SIG-M5 treated with dmso at 0.1 percent for 504 hours (cell line): ENCODE results near the gene DAB2IP.

Experiments used
- DNase-seq: peaks from one replicate; lab custom pipeline; 2025; ENCODE audit not compliant: unreplicated experiment; lab: John Stamatoyannopoulos, UW

Gene DAB2IP

DNA sequence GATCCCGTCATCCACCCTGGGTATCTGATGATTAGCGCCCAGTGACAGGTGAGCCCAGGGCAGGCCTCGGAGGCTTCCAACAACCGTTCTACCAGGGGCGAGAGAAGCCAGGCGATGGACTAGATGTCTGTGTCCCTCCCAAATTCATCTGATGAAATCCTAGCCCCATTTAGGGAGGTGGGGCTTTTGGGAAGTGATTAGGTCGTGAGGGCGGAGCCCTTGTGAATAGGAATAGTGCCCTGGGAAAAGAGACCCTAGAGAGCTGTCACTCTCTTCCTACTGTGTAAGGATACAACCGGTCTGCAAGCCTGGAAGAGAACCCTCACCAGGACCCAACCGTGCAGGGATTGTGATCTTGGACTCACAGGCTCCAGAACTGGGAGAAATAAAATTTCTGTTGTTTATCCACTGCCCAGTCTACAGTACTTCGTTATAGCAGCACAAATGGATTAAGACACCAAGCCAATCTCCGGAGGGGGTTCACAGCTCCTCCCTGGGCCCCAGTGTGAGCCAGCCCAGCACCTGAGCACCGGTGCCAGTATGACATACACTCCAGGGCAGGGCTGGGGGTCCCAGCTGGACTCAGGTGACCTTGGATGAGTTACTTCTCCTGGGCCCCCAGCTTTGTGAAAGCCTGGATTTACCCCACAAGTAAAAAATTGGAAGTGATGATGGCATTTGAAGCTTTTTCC is 162.2 kb downstream of the DAB2IP start:
- no peak for DNase-seq

DNA sequence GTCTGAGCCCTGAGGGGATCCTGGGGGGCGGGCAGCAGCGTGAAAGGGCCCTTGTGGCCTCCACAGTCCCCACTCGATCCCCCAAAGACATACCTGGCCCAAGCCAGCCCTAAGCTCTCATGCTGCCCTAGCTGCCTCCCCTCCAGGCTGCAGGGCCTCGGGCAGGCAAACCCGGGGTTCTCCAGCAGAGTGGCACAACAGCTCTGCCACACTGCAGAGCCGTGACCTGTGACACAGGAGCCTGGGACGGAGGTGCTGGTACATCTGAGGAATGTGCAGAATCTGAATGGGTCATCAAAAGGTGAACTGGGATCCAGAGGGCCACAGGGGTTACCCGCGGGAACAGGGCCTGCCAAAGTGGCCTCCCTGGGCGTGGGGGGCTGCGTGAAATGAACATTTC is 163.2 kb downstream of the DAB2IP start:
- DNase-seq: no peak

DNA sequence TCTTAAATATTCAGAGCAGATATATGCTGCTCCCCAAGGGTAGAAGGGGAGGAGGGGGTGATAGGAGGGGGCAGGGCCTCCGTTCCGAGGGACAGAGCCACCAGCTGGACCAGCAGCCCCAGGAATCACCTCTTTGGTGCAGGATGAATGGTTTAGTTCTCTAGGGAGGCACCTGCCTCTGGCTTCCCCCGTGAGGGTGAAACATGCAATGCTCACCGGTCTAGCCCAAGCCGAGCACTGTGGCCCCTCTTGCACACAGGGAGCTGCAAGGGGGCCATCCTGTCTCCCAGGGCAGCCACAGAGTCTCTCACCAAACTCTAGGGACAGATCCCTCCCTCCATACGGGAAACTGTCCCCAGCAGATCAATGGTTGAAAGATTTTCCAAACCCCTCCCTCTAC is 163.7 kb downstream of the DAB2IP start:
- no peak for DNase-seq

DNA sequence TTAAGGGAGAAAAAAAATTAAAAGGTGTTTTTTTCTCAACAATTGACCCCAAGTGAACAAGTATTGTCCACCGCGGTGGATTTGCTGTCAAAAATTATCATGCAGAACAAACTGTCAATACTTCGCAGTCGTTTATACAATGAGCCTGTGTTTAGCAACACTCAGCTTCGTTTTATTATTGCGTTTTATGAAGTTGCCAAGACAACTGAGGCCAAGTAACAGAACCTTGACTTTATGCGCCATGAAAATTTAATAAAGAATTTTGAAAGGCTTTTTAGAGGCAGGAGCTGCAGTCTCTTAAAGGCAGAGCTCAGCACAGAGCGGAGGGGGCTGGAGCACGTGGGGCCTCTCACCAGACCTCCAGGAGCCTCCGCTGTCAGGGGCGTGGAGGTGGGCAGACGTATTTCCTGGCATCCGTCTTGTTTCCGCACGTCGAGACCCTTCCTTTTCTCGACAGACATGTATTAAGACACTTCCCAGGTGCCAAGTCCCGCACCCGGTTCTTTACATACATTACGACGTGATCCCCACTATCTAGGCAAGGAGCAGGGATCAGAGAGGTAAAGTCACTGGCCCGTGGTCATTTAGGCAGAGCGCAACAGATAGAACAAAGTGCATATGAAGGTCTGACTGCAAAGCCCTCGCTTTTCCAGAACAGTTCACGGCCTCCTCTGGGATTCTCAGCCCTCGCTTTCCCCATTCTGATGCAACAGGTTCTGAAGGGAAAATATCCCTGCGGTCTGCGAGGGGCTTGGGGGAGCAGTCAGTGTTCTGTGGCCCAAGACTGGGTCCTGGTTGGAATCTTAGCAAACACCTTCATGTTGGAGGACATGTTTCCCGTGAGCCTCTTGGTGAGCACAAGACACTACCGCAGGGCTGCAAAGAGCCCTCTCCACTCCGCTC is 164.4 kb downstream of the DAB2IP start:
- DNase-seq: no peak

DNA sequence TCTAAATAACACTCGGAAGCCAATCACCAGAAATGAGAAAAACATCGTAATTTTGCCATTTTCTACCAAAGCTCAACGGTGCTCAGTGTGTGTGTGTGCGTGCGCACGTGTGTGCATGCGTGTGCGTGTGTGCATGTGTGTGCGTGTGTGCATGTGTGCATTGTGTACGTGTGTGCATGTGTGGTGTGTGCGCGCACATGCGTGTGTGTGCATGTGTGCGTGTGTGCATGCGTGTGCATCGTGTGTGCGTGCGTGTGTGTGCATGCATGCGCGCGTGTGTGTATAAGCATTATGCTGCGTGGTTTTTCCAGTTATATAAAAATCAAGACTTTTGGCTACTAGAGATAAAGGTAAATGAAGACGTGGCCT is 165.0 kb downstream of the DAB2IP start:
- no peak for DNase-seq

DNA sequence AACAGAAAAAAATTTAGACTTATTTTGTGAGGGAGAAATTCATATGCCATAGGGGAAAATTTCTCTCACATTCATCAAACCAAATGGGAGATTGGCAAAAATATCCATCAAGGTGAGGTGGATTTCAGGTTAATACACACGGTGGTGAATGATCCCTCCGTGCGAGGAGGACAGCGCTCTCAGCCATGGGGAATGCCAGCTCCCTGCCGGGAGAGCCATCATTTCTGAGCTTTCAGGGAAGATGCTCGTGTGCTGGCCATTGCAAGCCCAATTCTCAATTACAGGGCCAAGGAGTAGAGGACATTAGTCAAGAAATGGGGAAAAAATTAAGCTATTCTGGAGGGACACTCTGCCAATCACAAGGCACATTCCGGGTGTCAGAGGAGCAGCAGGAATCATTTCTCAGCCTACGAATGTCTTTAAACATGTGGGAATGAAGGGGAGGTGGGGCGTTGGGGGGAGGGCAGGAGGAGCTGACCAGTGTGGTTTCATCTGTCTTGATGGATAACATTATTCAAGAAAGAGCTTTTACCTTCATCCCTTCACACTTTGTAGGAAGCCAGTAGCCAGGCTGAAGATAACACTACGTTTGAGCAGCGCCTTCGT is 165.5 kb downstream of the DAB2IP start:
- DNase-seq: no peak

DNA sequence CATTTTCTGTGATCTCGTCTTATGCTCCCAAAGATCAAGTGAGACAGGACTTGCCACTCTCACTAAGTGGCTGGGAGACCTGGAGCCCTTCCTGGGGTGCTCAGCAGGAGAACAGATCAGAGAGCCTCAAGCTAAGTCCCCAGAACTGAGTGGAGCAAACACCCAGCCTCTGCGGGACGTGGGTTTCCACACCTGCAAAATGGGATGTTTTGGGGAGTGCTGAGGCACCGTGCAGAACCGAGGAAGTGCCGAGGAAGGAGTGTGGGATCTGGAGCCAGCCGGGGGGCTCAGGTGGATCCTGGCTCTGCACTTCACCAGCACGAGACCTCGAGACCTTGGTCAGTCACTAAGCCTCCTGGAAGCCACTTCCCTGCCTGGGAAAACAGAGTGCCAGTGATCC is 166.0 kb downstream of the DAB2IP start:
- no peak for DNase-seq

DNA sequence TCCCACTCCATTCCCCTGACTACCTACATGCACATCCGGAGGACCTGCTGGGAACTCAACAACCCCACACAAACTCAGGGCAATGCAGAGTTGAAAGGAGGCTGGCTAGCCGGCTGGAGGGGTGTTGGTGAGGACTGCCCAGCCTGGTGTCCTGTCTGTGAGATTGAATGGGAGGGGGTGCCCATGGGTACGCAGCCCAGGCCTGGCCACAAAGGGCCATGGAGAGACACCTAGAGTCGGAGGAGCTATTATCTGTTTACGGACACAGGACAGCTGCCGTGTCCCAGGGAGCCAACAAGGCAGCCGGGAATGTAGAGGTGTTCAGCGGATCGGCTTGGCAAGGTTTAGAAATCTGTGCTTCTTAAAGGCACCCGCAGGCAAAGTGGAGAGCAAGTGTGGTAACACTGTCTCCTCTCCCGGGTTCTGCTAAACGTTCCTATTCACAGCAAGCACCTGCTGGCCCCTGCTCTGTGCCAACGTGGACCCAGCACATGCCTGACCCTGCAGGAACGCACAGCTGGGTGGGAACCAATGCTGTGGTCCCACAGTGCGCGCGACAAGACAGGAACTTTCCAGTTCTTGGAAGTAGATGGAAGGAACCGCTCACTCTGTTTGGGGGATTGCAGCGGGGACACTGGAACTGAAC is 166.7 kb downstream of the DAB2IP start:
- no peak for DNase-seq

DNA sequence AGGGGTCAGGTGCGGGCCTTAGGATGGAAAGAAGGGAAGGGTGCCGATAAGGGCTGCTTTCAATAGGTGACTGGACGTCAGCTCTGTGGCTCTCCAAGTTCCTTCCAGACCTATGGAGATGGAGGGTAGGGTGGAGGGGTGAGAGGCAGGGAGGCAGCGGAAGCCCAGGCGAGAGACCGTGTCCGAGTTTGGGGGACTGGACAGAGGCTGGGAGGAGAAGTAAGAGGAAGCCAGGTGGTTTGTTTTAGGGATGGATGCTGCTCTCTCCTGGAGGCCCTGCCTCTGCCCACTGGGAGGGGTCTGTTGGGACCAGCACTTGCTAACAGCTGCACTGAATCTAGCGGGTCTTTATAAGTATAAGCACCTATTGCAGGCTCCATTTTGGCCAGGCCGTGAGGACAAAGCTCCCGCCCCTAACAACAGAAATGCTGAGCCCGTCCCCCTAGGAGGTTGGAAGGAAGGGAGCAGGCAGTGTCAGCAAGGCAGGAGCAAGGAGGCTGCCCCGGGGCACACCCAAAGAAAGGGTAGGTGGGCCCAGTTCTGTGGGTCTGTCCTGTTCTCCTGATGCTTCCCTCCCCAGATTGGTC is 167.5 kb downstream of the DAB2IP start:
- no peak for DNase-seq

DNA sequence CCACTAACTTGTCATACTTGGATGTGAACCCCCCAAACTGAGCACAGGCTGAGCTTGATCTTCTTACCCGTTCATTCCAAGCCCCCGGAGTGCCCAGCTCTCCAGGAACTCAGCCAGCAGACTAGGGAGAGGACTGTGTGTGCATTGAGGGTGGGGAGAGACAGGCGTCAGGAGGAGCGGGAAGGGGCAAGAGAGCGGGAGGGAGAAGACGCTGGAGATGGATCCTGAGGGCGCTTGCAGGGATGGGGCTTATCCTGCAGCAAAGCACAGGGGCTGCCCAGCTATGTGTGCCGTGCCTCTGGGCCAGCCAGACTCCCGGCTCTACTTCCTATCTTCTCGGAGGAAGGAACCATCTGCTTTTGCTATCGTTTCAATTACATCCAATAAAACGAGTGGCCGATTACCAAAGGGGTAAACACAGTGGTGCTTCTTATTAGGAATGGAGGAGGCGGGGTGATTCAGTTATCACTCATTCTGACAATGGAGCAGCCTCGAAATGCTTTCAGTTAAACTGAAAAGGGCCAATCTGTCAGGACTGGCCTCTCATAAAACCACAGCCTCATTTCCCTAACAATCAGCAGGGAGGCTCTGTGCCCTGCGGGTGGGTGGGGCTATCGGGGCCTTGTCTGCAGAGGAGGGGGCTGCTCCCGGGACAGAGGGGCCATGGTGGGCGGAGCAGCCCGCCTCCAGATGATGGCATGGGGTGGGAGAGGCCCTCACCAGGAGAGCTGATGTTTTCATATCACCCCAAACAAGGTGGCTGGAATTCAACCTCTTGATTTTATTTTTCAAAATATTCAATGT is 168.2 kb downstream of the DAB2IP start:
- no peak for DNase-seq

DNA sequence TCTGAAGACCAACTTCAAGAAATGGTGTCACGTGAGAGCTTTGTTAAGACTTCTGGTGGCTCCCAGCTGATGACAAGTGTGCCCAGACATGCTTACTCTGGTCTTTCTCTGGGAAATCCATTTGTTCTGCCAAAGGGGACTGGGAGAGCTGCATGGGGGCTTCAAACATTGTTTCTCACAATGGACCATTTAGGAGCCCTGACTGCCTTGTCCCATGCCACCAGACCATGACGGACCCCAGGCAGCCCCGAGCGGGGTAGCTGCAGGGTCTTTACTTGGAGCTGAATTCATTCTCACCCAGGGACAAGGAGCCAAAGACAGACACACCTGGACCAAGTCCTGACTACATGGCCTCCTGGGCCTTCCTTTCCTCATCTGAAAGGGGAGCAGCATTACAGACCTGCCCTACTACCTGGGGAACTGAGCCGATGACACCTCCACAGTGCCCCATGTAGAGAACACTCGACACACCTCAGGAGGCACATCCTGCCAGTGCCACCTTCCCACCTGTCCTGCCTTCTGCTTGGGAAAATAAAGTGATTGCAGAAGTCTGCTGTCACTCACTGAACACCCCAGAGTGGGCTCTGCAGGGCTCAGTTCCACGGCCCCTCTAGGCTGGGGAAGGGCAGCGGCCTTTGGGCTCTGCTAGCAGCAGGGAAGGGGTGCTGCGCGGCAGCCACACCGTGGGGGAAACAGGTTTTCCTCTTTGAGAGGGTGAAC is 169.0 kb downstream of the DAB2IP start:
- DNase-seq: no peak

DNA sequence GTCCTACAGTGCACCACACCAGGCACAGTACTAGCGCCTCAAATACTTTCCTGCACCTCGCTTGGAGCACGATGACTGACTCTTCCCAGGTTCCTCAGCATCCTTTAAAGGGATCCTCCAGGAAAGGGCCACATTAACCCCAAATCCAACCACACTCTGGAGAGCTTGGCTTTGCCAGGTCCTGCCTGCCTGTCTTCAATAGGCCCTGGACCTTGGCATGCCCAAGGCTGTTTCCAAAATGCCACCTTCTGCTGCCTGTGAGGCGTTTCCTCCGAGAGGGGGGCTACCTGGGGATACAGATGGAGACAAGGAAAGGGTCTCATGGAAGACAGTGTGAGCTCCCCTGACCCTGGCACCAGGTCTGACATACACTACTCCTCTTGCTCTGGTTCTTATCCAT is 169.9 kb downstream of the DAB2IP start:
- no peak for DNase-seq

DNA sequence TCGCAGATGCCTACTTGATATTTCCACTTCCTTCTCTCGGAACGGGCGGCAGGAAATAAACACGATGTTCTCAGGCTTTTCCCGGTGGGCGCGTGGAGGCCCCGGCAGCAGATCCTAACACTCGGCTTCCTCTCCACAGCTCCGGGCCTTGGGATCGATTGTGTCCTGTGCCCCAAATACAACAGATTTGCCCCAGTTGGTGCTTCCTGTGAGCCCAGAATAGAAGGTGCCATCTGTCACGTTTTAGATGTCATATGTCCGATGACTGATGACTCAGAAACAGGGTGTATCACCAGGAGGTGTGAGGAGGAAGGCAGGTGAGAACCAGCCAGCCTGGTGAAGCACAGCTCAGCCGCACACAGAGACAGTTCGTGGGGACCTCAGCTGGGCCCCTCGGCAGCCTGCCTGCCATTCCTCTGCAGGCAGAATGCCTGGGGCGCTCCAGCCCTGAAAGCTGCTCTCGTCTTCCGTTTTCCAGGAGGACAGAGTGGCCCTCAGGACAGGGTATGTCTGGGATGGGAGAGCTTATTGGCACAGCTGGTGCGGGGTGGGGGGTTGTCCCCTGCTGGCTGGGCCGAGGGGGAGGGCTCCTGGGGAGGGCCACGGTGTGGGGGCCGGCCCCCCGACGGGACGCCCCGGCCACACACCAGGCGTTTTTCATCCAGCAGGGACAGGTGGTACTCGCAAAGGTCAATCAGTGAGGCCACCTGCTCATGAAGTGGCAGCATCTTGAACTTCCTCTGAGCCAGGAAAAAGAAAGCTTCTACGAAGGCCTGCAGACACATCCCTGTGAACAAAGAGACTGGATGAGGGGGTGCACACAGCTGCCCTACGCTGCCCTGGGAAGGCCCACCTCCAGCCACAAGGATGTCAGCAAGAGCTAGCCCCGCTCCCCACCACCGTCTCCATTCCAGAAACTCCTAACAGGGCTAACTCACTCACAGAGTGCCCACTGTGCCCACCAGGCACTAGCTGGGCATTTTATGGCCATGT is 171.0 kb downstream of the DAB2IP start:
- no peak for DNase-seq

DNA sequence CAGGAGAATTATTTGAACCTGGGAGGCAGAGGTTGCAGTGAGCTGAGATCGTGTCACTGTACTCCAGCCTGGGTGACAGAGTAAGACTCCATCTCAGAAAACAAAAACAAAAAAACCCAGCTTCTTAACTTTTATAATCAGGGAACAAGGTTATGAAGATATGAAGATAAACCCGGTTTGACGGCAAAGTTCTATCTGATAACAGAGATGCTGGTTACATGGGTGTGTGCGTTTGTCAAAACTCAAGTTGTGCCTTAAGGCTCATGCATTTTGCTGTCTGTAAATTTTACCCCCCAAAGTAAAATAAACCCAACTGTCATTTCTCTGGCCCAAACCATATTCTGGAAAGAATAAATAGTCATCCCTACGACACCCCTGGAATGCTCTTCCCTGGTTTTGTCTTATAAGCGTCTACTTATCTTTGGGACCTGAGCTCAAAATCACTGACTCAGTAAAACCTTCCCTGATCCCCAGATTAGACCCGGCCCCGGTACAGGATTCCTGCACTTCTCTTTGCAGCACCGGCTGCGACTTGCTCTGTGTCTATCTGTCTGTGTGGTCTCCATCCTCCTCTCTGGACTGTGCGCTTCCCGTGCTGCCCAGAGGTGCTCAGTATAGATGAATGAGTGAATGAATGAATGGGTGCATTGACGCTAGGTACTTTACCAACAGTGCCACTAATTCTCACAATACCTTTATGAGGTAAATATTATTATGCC is 172.2 kb downstream of the DAB2IP start:
- no peak for DNase-seq

DNA sequence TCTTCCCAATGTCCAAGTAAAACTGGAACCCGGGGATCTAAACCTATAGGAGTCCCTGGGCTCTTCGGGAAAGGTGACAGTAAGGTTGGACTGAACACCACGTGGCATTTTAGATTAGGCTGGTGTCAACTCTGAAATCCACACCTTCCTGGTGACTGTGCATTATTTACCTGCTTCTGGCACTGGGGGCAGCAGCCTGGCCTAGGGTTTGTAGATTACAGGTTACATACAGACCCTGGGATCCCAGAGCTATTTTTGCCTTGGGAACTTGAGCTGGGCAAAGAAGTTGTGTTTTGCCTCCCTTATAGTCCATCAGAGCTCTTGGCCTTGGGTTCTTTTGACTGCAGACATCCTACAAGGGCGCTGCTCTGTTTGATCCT is 173.2 kb downstream of the DAB2IP start:
- no peak for DNase-seq

DNA sequence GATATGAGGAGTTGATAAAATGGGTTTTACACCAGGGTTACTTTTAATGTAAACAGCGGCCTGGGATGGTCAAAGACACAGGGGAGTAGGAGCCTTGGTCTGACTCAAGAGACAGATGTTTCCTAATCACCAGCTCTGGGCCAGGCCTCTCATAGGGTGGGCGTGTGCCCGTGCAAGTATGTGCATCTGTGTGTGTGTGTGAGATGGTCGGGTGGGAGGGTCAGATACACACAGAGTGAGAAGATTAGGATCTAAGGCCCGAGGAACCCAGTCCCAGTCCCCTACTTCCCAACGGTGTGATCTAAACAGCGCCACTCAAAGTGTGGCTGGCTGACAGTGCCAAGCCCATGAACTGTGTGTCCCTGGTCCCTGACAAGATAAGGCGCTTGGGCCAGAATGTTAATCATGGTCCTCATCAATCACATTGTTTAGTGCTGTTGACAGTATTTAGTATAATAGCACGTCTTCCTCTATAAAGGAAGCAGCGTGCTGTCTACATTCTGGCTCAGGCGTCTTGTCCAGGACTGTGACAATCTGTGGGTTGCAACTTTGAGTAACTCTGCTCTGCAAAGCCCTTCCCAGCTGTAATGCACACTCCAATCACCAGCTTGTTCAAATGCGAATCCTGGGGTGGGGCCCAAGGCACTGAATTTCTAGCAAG is 173.7 kb downstream of the DAB2IP start:
- no peak for DNase-seq

DNA sequence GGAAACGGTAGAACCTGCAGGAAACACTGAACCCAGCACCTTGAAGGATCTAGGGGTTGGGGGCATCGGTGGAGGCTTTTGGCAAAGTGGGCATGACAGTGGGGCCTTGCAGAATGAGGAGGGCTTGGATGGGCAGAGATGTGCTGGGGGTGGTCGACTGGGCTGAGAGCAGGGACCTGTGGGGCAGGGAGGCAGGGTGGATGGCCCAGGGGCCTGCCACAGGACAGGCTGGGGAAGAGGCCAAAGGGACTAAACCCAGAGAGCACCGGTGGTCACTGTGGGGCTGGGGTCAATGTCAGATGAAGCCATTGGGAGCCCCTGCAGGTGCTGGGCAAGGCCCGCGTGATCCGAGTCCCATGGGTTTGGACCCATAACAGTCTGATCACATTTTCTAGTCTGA is 175.3 kb downstream of the DAB2IP start:
- no peak for DNase-seq
